ENCODE data around the gene PRXL2A. TPM values are rescaled to one million over a fixed set of nuclear protein-coding genes. Genes with fewer than 3 reads are reported as not detected.
"Not testable (repeated sequence)": the region's sequence is repeated elsewhere in the genome, so short reads cannot be mapped to it uniquely, and the experiment has no call there.

Gene PRXL2A
- total RNA-seq, 1 experiment from 2014 or later: 32.4 TPM

DNA sequence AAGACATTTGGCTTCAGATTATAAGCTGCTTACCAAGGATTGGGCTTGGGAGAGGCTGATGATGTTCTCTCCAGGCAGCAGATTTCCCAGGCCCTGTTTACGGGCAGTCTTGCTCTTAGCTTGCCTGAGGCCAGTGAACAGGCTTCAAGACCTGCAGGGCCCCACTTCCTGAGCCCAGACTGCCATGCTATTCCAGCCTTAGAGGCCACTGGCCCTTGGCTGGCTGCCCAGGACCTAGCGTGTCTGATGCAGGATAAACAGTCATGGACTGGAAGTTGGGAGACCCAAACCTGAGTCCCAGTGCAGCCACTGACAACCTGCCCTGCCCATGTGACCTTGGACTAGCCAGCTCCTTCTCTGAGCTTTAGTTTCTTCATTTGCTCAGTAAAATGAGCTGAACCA is 2.9 kb downstream of the PRXL2A start:
- DNase-seq (ENCODE audit: low read depth): peak; percentile 93

GRCh38 chr10:80411681-80412220 is 3.4 kb downstream of the PRXL2A start:
- DNase-seq (ENCODE audit: low read depth): no peak

- DNase-seq (ENCODE audit: low read depth): peak; percentile 51
These were observed 4.1 kb downstream of the PRXL2A start for GRCh38 chr10:80412486-80412885.

DNA sequence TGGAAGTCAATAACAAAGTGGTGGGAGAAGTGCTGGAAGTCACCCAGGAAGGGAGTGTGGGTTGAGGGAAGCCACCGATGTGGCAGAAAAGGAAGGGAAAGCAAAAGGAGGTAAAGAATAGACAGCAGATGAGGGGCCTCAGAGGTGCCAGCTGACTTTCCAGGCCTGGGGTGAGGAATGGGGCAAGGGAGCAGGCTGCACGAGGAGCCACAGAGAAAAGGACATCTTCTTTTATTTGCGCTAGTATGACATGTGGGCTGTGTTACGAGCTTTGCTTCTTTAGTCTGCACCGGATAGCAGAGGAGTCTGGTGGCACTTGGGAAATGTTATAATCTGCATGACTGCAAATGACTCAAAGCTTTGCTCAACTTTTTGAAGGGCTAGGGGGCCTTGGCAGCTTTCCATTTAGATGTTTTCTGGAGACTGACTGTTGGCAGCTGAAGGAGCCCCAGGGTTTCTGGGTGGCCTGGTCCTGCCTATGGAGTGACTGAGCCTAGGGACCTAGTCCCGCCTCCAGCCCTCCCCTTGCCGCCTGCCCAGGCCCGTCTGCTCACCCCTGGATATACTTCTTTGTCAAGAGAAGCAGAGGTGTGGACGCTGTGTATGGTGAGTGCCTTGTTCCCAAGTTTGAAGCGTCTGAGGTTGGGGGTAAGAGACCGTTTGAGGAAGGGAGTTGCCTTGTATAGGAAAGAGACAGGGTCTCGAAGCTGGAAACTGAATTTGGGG is 5.1 kb downstream of the PRXL2A start:
- peak; percentile 86 for DNase-seq (ENCODE audit: low read depth)

DNA sequence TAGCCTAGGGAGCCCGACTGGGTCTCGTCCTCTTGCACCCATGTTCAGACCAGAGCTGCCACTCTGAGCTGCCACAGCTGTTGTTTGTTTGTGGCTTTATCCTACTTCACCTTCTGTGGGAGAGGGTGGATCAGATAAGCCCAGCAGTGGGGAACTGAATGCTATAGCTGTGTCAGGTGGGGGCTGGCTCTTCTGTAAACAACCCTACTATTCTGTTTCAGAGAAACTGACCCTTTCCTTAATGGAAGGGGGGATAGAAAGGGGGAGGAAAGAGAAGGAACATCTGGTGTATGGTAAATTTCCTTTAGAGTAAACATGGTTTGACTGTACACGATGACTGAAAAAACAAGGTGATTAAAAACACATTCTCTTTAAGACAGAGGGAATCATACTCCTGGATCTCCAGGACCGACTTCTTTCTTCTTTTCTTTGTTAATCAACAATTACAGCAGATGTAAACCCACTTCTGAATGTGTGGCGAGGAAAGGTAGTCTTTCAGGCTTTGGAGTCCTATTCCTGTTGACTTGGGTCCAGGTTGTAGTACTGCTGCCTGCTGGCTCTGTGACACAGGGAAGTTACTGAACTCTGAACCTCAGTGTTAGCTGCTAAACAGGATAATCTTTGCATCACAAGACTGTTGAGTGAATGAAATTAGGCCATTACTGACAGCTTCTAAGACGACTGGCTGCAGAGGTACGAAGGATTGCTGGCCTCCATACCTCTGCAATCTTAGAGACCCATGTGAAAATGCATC is 6.0 kb downstream of the PRXL2A start:
- no peak for DNase-seq (ENCODE audit: low read depth)

GRCh38 chr10:80415734-80416478 is 7.6 kb downstream of the PRXL2A start:
- no peak for DNase-seq (ENCODE audit: low read depth)

DNA sequence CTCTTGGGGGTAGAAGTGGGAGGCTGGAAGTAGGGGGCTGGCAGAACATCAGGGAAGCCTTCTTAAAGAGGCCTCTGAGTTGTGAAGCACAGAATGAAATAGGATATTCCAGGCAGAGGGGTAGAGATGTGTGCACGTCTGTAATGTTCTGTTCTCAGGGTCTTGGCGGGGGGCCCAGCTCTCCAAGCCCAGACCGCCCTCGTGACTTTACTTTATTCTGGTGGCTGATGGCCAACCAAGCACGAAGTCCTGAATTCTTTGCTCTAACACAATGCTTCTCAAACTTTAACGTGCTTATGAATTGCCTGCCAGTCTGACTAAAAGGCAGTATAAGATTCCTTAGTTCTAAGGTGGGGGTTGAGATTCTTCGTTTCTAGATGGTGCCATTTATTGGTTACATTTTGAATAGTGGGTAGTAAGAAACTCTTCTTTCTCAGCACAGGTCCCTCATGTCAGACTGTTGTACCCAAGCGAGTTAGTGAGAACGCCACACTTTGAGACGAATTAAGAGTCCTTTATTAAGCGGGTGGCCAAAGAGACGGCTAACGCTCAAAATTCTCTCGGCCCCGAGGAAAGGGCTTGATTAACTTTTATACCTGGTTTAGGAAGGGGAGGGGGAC is 8.2 kb downstream of the PRXL2A start:
- no peak for DNase-seq (ENCODE audit: low read depth)

DNA sequence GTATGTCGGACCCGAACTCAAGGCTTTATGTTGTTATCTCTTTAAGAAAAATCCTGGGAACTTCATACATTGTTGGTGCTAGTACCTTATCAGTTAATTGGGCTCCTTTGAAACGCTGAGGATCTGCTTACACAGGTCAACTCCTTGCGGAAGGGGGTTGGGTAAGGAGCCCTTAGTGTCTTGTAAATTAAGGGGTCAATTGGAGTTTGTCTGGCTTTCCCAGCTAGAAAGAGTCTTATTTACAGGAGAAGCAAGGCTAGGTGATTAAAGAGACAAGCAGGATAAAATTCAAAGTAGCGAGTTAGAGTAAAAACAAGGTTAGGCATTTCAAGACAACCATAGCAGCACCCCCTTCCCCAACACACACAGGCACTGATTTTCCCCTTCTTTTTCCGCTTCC is 8.9 kb downstream of the PRXL2A start:
- not testable (repeated sequence) for DNase-seq (ENCODE audit: low read depth)

DNA sequence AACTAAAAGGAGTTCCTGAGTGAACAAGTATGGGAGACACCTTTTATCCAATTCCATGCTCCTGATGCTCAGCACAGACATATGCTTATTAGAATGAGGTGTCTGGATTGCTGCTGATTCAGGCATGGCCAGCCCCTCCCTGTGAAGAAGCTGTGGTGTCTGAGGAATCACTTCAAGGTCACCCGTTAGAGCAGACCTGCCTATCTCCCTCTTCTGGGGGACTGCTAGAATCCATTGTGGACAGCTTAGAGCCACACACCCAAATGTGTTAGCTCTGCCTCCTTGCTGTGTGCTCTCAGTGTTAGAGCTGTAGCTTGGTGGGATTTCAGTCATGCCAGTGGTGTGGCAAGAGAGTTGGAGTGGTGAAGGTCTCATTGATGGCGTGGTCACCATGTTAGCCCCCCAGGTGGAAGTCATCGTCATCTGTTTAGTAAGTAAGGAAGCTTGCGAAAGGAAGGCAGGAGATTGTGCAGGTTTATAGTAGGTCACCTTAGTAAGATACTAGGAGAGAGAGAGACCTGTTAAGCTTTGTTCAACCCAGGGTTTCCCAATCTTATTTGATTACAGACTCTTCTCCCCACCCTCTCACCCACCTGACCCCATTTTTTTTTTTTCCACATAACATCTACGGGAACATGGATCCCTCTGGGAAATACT is 12.8 kb downstream of the PRXL2A start:
- DNase-seq (ENCODE audit: low read depth): no peak

DNA sequence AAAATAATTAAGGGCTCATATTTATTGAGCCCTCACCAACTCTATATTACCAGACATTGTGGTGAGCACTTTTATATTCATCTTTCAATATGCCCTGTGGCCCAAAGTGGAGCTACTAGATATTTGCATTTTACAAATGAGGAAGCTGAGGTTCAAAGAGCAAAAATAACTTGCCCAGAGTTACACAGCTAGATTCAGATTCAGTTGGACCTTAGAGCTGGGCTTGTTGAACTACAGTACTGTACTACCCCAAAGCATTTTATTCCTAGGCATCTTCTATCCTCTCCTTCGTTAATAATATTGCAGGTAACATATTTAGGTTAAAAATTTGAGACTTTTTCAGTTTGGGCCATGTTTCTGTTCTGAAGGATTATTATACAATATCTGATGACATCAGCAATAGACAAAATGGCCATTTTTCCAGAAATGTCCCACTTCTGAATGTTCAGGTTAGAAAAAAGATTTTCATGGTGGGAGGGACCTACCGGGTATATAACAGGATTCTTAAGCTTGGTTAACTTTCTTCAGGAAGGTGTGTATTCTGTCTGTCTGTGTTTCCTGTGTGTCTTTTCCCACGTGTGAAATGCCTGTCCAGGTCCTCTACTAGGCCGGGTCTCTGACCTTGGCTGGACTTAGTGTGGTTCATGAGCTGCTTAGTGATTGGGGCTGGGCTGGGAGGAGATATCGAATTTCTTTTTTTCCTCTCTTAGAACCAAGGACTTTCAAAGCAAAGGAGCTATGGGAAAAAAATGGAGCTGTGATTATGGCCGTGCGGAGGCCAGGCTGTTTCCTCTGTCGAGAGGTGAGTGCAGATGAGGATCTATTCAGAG is 13.6 kb downstream of the PRXL2A start:
- DNase-seq (ENCODE audit: low read depth): no peak

DNA sequence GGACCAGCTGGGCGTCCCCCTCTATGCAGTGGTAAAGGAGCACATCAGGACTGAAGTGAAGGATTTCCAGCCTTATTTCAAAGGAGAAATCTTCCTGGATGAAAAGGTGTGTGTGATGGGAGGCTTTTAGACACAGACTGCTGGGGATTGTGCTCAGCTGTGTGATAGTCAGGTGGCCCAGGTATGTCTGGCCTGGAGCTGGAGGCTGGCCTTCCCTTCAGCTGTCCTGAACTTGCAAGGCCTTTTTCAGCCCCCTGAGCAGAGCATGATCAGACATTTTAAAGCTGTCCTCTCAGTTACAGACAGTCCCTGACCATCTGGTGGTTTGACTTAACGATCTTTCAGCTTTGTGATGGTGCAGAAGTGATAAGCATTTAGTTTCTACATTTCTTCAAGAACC is 17.6 kb downstream of the PRXL2A start:
- DNase-seq (ENCODE audit: low read depth): no peak

DNA sequence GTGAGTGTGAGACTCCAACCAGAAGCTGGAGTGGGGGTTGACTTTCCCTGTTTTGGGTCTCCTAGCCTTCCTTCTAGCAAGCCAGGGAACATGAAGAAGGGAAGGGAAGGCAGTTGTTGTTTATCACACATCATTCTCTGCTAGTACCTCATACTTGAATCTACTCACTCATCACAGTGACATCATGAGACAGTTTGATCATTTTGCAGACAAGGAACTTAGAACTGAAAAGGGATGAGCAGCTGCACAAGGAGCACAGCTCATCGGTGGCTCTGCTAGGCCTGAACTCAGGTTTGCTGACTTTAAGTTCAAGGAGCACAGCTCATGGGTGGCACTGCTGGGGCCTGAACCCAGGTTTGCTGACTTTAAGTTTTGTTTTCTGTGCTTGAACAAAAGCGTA is 19.2 kb downstream of the PRXL2A start:
- DNase-seq (ENCODE audit: low read depth): no peak

- peak; percentile 86 for DNase-seq (ENCODE audit: low read depth)
These were observed 21.2 kb downstream of the PRXL2A start for GRCh38 chr10:80429521-80429973.

DNA sequence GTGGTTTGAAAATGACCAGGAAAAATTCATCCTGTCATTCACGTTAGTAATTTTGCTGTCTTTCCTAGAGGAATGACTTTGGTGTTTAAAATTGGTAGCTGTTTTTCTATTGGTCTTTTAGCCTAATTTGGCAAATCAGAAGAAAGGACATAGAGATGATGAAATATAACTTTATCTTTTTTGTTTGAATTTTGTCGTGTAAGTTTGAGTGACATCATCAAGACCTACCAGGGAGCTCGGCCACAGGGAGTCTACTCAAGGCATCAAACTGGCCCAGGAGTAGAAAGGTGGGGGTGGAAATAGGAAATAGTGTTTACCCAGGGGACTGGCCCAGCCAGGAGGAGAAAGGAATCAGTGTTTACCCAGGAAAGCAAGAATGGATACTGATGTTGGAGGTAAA is 24.8 kb downstream of the PRXL2A start:
- DNase-seq (ENCODE audit: low read depth): no peak

DNA sequence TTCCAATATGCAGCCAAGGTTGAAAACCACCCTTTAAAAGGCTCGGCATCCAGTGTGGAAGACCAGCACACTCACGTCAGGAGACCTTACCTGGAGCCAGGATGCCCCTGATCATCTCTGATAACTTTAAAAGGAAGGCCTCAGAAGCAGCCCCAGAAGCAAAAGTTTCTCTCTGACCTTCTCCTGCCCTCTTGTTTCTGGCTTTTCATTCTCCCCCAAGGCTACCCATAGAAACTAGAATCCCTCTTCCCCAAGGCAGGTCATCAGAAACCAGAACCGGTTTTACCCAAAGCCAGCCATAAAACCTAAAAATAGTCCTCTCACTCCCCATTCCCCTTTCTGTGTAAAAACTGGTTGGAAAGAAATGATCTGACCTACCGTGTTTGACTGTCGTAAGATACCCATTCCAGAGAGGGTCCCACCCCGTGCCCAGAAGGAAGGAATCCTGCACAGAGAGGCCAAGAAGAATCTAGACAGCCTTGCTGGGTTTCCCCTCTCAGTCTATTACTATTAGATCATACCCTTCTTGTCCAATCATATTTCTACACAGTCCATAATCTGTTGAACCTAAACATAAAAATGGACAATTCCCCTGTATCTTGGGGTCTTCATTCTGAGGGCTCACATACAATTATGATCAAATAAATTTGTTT is 28.2 kb downstream of the PRXL2A start:
- no peak for DNase-seq (ENCODE audit: low read depth)

- DNase-seq (ENCODE audit: low read depth): no peak
These were observed 28.9 kb downstream of the PRXL2A start for GRCh38 chr10:80437227-80437626.

- no peak for DNase-seq (ENCODE audit: low read depth)
These were observed 33.5 kb downstream of the PRXL2A start for GRCh38 chr10:80441831-80442230.

DNA sequence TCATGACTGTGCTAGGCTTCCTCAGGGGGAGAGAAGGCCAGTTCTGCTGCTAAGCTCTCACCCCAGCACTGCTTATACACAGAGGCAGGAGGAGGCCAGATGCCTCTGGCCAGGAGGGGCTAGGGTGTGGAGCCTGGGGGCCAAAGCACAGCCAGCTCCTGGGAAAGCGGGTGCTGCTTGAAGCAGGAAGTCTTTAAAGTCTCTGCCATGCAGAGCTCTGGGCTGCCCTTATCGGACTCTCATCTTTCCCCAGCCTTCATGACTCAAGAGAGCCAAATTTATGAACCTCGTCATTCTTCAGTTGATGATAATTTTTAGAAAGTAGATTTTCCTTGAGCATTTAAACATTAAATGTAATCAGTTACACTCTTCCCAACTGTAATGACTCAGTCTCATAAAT is 34.5 kb downstream of the PRXL2A start:
- peak; percentile 62 for DNase-seq (ENCODE audit: low read depth)

DNA sequence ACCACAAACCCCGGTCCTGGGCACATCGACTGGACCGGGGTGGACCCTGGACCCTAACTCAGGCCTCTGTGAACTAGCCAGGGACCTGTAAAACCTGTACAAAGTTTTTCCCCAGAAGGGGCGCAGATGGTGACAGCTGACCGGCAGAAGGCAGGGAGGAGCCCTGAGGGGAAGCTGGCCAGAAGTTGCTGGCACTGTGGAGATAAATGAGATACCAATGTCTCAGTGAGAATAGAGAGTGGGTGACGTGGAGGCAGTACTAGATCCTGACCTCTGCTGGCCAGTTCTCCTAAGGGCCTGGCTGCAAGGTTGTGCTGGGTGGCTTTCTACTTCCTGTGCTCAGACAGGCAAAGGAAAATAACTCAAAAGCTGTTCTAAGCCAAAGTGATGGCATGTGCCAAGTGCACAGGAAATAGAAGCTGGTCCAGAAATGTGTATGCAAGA is 35.2 kb downstream of the PRXL2A start:
- peak; percentile 62 for DNase-seq (ENCODE audit: low read depth)

DNA sequence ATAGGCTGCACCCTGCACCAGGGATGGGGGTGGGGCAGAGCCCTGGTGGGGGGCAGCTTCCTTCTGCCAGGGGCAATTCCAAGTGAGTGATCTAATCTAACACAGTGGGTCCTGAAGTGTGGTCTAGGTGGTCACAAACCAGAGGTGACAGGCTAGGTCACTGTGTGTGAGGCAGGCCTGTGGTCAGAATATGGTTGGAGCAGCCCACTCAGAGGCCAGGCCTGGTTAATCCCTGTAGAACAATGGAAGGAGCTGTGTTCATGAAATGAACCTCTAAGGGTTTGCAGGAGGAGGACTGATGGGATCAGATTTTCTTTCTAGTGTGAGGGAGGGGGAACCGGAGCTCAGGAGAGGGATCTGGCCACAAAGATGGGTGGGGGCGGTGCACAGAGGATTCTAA is 35.8 kb downstream of the PRXL2A start:
- DNase-seq (ENCODE audit: low read depth): no peak
